Rectal smooth muscle tissue (tissue), 1 donor: ENCODE data around the gene ETV6.
A peak's percentile ranks its signal among the peaks of the same experiment; 100 is the strongest.

Experiments
- H3K27ac ChIP-seq: one replicate; pipeline ENCODE4 v1.7.0; 2013; ENCODE audit warnings: low read depth, low read length, inconsistent platforms
- H3K27me3 ChIP-seq: one replicate; pipeline ENCODE4 v1.7.0; 2013; ENCODE audit warnings: low read length; ENCODE audit not compliant: control insufficient read depth, insufficient read depth
- H3K36me3 ChIP-seq: one replicate; pipeline ENCODE4 v1.7.0; 2013; ENCODE audit warnings: low read length; ENCODE audit not compliant: control insufficient read depth, insufficient read depth
- H3K4me1 ChIP-seq: one replicate; pipeline ENCODE4 v1.7.0; 2013; ENCODE audit warnings: low read length; ENCODE audit not compliant: control insufficient read depth, insufficient read depth
- H3K4me3 ChIP-seq: one replicate; pipeline ENCODE4 v1.7.0; 2013; ENCODE audit warnings: low read length
- H3K9ac ChIP-seq: one replicate; pipeline ENCODE4 v1.7.0; 2013; ENCODE audit warnings: low read length

Gene ETV6

GRCh38 chr12:11754256-11754655, 104.8 kb downstream of the ETV6 start:
- H3K9ac ChIP-seq: no peak overlapping the region
- H3K4me1 ChIP-seq: peaks cover 51% of the 10 kb centered on the region
- H3K36me3 ChIP-seq: no peaks in the 10 kb centered on the region
- peak overlapping the region; percentile 97 for H3K27ac ChIP-seq
- H3K4me3 ChIP-seq: no peak overlapping the region
- H3K27me3 ChIP-seq: no peaks in the 10 kb centered on the region

DNA sequence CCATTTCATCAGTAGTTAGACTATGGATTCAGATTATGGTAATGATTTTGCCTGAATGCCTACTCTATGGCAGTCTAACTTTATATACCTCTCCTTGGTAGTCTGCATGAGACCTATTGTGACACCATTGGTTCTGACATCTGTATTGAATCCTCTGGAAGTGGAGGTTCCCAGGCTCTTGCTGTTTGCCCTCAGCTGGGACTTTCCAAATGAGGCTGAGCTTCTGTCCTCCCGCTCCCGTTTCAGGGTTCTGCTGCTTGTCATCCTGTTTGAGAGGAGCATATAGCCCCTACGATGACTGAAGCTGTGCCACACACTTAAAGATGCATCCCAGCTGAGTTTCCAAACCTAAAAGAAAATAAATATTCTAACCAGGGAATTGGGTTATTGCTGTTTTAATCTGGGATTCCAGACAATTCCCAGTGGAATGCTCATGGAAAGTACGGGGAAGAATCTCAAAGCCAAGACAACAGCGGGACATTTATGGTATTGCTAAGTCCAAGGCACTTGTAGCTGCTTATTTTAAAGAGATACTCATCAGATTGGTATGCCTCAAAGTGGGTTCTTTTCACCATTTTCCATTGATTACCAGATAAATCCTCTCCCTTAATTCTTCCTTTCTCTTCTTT, 105.9 kb downstream of the ETV6 start:
- Histone ChIP-seq H3K27me3 (no peaks in the 10 kb centered on the region), H3K4me3 (no peak overlapping the region), H3K27ac (peak overlapping the region; percentile 97), H3K4me1 (peaks cover 58% of the 10 kb centered on the region), H3K9ac (no peak overlapping the region), H3K36me3 (no peaks in the 10 kb centered on the region)

DNA sequence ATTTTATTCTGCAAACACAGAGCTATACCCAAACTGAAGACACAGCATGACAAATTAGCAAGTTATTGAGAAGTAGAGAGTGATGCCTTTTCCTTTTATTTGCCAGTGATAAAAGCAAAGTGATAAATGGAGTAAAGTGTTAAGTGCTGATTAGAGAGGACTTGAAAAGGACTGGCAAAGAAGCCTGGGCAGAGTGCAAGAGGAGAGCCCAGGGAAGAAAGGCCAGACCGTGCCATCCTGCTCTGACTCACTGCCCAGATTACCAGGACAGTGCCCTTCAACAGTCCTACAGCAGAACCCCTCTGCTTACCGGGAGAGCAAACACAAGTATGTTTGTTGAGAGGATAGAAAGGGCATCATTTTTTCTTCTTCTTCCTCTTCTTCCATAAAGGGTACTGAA, 106.5 kb downstream of the ETV6 start:
- Histone ChIP-seq H3K27me3 (no peaks in the 10 kb centered on the region), H3K9ac (no peak overlapping the region), H3K4me1 (peaks cover 58% of the 10 kb centered on the region), H3K4me3 (no peak overlapping the region), H3K27ac (peak overlapping the region; percentile 97), H3K36me3 (no peaks in the 10 kb centered on the region)

DNA sequence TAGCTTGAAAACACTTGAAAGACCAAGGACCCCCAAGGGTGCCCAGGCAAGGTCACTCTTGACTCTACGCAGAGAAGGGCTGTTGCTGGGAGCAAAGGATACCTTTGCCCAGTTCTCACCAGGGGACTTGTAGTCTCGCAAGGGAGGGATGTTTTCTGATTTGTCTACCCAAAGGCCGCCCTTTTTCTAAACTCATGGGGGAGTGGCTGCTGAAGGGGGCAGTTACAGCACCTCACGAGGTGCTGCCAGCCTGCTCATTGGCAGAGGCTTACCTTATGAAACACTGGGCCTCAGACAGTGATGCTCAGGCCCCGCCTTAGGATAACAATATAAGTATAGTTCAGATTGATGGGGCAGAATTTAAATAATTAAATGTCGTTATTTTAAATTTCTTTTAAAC, 107.0 kb downstream of the ETV6 start:
- H3K27ac ChIP-seq: peak overlapping the region; percentile 97
- peaks cover 58% of the 10 kb centered on the region for H3K4me1 ChIP-seq
- H3K36me3 ChIP-seq: no peaks in the 10 kb centered on the region
- H3K4me3 ChIP-seq: no peak overlapping the region
- no peak overlapping the region for H3K9ac ChIP-seq
- H3K27me3 ChIP-seq: no peaks in the 10 kb centered on the region

GRCh38 chr12:11757095-11757494, 107.6 kb downstream of the ETV6 start:
- H3K27me3 ChIP-seq: no peaks in the 10 kb centered on the region
- H3K4me1 ChIP-seq: peaks cover 58% of the 10 kb centered on the region
- H3K36me3 ChIP-seq: no peaks in the 10 kb centered on the region
- peak overlapping the region; percentile 97 for H3K27ac ChIP-seq
- H3K9ac ChIP-seq: no peak overlapping the region
- H3K4me3 ChIP-seq: no peak overlapping the region

- Histone ChIP-seq H3K4me3 (no peak overlapping the region), H3K27me3 (no peaks in the 10 kb centered on the region), H3K36me3 (no peaks in the 10 kb centered on the region), H3K9ac (no peak overlapping the region), H3K27ac (peak overlapping the region; percentile 97), H3K4me1 (peaks cover 57% of the 10 kb centered on the region)
Observed at GRCh38 chr12:11757531-11757930, 108.1 kb downstream of the ETV6 start.

- H3K27ac ChIP-seq: peak overlapping the region; percentile 97
- no peaks in the 10 kb centered on the region for H3K27me3 ChIP-seq
- H3K36me3 ChIP-seq: no peaks in the 10 kb centered on the region
- H3K4me1 ChIP-seq: peaks cover 59% of the 10 kb centered on the region
- no peak overlapping the region for H3K4me3 ChIP-seq
- H3K9ac ChIP-seq: no peak overlapping the region
Observed at GRCh38 chr12:11758087-11758486, 108.6 kb downstream of the ETV6 start.

GRCh38 chr12:11758510-11759493, 109.3 kb downstream of the ETV6 start:
- no peak overlapping the region for H3K4me3 ChIP-seq
- H3K4me1 ChIP-seq: peaks cover 61% of the 10 kb centered on the region
- H3K27ac ChIP-seq: peak overlapping the region; percentile 97
- no peaks in the 10 kb centered on the region for H3K36me3 ChIP-seq
- no peaks in the 10 kb centered on the region for H3K27me3 ChIP-seq
- no peak overlapping the region for H3K9ac ChIP-seq

DNA sequence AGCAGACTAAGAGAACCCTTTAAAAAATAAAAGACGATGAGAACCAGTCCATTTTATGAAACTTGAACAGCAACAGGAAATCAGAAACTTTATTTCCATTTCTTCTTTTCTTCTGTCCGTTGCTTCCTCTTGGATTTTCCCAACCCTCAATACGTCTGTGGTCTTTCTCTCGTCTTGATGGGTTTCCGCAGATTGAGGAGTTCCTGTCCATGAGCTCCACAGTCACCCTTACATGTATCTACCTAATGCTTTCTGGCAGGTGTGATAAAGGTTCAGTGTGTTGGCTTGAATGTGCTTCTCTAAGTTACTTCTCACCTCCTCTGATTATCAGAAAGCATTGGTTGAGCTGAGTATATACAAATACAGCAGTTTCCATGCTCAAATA, 110.0 kb downstream of the ETV6 start:
- H3K27ac ChIP-seq: peak overlapping the region; percentile 97
- H3K27me3 ChIP-seq: no peaks in the 10 kb centered on the region
- no peak overlapping the region for H3K9ac ChIP-seq
- peaks cover 68% of the 10 kb centered on the region for H3K4me1 ChIP-seq
- no peak overlapping the region for H3K4me3 ChIP-seq
- H3K36me3 ChIP-seq: peaks cover 1% of the 10 kb centered on the region

- H3K27ac ChIP-seq: peak overlapping the region; percentile 97
- peaks cover 71% of the 10 kb centered on the region for H3K4me1 ChIP-seq
- H3K4me3 ChIP-seq: no peak overlapping the region
- no peak overlapping the region for H3K9ac ChIP-seq
- H3K27me3 ChIP-seq: no peaks in the 10 kb centered on the region
- H3K36me3 ChIP-seq: peaks cover 3% of the 10 kb centered on the region
Observed at GRCh38 chr12:11759899-11760298, 110.4 kb downstream of the ETV6 start.

DNA sequence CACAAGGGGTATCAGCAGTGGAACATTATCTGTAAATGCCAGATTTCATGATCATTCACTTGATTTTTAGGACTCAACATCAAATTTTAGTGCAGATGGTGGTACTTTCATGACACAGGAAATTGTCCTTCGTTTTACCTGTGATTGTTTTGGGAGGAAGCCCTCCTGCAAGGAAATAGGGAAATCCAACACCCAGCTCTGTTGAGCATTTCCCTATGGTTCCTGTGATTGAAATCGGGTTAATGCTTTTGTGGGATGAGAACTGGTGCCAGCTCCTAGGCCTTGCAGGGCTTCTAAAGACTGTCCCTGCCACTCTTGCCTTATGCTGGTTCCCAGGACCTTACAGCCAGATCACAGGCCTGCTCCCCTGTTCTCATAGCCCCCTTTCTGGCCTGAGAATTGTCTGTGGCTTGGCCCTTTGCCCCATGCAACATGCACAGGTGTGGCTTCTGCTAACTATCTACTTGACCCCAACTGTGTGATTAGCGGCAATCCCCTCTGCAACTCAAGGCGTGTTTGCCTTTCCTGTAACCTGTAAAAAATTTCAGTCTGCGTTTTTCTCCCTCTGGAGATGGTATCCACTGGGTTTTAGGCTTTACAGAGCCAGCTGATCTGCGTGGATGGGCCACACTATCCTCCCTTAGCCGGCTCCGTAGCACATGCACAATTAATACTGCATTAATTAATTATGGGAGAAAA, 112.5 kb downstream of the ETV6 start:
- H3K4me1 ChIP-seq: peaks cover 72% of the 10 kb centered on the region
- no peak overlapping the region for H3K4me3 ChIP-seq
- H3K9ac ChIP-seq: no peak overlapping the region
- H3K36me3 ChIP-seq: peaks cover 3% of the 10 kb centered on the region
- H3K27ac ChIP-seq: no peak overlapping the region
- no peaks in the 10 kb centered on the region for H3K27me3 ChIP-seq

DNA sequence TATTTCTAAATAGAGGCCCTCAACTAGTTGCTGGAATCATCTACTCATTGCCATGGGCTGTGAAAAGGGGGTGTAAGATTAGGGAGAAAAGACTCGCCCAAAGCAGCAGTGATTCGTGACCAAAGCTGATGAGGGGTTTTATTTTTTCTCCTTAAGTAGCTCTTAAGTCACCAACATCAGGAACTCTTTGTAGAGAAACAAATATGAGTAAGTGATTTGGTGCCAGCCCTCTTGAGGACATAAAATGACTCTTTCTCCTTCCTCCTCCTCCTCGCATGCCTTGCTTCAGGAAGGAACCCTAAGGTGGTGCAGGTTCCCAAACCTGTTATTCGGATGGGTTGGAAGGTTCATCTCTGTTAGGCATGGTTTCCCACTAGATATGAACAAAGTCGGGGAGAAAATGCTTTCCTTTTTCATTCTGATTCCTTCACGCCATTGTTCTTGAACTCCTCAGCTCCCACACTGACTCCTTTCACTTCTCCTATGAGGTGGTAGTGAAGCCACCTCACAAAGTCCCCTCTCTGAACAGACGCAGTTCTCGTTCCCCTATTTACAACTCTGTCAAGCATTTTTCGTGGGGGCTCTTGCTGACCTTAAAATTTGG, 113.4 kb downstream of the ETV6 start:
- no peaks in the 10 kb centered on the region for H3K27me3 ChIP-seq
- peaks cover 3% of the 10 kb centered on the region for H3K36me3 ChIP-seq
- H3K4me3 ChIP-seq: no peak overlapping the region
- H3K27ac ChIP-seq: peak overlapping the region; percentile 73
- no peak overlapping the region for H3K9ac ChIP-seq
- peaks cover 66% of the 10 kb centered on the region for H3K4me1 ChIP-seq
